ENCODE measurements around the gene TRAF5. TPM values are rescaled to one million over a fixed set of nuclear protein-coding genes. Genes with fewer than 3 reads are reported as not detected.
A peak's percentile ranks its signal among the peaks of the same experiment; 100 is the strongest.
"Not testable (repeated sequence)": the region's sequence is repeated elsewhere in the genome, so short reads cannot be mapped to it uniquely, and the experiment has no call there.

The TRAF5 gene
- total RNA-seq, 1 donor from 2014 or later: 15.3 TPM

DNA sequence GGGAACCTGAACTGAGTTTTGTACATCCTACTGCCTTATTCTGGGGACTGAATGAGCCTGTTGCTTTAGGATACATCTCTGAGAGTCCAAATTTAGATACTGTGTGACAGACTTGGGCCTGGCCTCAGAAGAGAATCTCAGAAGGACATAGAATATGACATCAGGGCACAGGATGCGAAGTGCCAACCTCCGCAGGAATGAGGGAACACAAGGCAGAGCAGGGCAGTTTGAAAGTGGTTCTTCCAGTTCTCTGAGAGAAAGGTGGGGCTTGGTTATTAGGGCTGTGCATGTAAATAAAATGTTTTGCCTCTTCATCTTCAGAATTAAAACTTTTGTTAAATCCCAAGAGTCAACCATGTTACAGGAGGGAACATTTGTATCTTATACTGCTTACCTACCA is 23.1 kb downstream of the TRAF5 start:
- no peak for DNase-seq

DNA sequence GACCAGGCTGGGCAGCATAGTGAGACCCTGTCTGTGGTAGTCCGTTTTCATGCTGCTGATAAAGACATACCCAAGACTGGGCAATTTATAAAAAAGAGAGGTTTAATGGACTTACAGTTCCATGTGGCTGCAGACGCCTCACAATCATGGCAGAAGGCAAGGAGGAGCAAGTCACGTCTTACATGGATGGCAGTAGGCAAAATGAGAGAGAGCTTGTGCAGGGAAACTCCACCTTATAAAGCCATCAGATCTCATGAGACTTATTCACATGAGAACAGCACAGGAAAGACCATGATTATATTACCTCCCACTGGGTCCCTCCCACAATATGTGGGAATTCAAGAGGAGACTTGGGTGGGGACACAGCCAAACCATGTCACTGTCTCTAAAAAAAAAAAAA is 25.4 kb downstream of the TRAF5 start:
- DNase-seq: not testable (repeated sequence)

DNA sequence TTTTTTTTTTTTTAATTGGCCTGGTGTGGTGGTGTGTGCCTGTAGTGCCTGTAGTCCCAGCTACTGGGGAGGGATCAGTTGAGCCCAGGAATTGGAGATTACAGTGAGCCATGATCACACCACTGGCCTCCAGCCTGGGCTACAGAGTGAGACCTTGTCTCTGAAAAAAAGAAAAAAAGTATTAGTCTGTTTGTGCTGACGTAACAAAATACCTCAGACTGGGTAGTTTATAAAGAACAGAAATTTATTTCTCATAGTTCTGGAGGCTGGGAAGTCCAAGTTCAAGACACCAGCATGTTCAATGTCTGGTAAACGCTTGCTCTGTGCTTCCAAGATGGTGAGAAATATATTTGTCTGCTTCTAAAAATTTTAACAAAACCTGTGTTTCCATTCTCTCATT is 25.8 kb downstream of the TRAF5 start:
- no peak for DNase-seq

DNA sequence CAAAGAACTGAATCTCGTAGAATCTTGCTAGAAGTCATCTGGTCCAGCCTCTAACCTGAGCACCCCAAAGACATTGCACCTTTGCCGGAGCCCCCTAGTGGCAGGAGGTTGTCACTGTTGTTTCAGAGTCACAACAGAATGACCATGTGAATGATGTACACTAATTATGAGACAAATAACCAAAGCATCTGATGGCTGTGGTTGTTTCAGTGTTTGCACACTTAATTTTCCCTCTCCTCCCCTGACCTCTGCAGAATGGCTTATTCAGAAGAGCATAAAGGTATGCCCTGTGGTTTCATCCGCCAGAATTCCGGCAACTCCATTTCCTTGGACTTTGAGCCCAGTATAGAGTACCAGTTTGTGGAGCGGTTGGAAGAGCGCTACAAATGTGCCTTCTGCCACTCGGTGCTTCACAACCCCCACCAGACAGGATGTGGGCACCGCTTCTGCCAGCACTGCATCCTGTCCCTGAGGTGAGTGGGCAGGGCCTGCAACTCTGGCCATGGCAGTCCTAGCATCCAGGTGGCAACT is 26.4 kb downstream of the TRAF5 start:
- peak; percentile 50 for DNase-seq

DNA sequence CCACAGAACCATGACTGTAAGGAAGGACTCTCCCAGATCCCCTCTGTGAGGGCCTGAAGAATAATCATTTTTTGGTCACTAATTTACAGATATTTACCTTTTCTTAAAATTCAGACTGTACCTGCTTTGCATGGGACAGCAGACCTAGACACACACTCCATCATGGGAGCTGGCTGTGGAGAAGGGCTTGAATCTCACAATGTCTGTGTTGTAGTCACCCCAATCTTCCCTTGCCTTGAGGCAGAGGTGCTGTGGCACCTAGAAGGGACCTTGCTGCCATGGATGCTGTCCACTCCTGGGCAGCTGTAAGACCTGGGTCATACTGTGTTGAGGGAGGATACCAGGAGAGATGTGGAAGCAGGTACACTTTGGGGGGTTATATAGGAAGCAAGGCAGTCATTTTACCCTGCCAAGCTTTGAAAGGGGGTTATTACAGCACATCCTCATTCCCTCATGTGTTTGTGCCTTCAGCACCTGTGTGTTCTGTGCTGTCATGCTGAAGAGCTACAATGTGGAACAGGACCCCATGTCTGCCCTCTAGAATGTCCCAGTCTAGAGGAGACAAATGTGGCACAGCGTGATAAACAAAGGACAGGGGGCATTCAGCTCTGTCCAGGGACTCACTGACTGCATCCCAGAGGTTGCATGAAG is 27.1 kb downstream of the TRAF5 start:
- no peak for DNase-seq

- DNase-seq: no peak
Measured at GRCh38 chr1:211355873-211356272, 29.2 kb downstream of the TRAF5 start.

DNA sequence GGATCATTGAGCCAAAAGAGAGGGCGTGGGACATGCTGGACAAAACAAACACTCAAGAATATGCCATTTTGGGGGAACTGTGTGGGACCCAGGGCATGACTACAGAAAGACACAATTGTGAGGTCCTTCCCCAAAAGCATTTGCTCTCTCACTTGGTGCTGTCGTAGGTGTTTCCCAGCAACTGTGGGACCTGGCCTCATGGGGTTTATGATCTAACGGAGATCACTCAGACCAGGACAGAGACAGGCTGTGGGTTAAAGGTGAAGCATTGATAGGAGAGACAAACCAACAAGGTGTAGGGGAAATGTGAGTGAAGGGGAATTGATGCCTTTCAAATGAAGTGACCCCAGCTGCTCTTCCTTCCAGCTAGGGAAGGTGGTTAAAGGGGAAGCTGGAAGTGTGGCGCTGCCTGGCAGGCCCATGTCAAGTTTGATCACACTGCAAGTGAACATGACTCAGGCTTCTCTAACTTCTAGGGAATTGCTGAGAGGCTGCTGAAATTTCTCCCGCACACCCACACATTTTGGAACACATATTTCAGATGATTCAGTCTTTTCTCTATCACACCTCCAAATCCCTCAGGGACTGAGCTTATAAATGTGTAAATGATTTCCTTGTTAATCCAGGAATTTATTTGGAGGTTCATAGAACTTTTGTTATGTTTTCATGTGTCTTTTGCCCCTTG is 30.2 kb downstream of the TRAF5 start:
- DNase-seq: no peak

DNA sequence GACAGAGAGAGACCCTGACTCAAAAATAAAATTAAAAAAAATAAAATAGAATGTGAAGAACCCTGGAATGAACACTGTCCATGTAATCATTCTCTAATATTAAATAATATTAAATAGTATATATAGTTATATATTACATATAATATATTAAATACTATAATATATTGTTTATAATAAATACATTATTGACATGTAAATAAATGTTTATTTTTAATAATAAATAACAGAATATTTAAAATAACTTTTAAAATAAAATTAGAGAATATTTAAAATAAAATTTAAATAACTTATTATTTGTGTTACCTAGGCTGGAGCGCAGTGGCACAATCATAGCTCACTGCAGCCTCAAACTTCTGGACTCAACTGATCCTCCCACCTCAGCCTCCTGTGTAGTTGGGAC is 32.1 kb downstream of the TRAF5 start:
- DNase-seq: no peak

DNA sequence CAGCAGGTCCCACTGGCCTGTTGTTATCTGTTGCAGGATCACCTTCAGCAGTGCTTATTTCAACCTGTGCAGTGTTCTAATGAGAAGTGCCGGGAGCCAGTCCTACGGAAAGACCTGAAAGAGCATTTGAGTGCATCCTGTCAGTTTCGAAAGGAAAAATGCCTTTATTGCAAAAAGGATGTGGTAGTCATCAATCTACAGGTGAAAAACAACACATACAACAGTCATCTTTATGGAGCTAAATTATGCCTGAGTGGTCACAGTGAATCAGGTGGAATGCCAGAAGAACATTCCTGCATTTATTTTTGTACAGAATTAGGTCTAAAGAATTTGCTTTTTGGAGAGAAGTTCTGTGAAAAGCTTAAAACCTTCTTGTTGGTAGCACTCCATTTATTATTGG is 33.2 kb downstream of the TRAF5 start:
- DNase-seq: peak; percentile 44

GRCh38 chr1:211361202-211361601 is 34.6 kb downstream of the TRAF5 start:
- DNase-seq: no peak

GRCh38 chr1:211369640-211370039 is 43.0 kb downstream of the TRAF5 start:
- no peak for DNase-seq

- no peak for DNase-seq
Measured at GRCh38 chr1:211370669-211371068, 44.0 kb downstream of the TRAF5 start.

- peak; percentile 86 for DNase-seq
Measured at GRCh38 chr1:211371406-211372105, 44.9 kb downstream of the TRAF5 start.

DNA sequence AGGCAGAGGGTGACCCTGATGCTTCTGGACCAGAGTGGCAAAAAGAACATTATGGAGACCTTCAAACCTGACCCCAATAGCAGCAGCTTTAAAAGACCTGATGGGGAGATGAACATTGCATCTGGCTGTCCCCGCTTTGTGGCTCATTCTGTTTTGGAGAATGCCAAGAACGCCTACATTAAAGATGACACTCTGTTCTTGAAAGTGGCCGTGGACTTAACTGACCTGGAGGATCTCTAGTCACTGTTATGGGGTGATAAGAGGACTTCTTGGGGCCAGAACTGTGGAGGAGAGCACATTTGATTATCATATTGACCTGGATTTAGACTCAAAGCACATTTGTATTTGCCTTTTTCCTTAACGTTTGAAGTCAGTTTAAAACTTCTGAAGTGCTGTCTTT is 45.8 kb downstream of the TRAF5 start:
- no peak for DNase-seq

DNA sequence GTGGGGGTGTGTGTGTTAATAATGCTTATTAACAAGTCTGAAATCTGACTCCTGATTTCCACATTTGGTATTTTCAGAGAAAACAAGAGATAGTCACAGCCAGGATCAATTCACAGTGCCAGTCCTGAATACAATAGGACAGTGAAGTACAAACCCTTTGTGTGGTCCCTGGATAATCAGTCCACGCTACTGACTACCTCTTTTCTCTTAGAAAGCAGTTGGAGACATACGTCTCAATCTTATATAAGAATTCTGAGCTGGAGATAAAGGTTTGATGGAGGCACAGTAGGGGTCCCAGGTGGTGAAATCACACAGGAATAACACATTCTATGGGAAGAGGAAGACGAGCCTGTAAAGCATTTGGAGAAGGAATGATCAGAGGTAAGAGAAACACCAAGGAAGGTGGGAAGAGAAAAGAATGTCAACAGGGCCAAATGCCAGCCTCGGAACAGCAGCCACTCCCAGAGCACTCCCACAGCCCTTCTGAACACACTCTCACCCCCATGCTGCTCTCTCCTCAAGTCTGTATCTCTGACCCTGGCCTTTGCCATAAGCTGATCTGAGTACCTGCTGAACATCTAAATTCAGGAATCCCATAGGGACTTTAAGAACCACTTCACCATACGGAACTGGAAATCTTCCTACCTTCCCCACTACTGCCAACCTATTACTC is 48.6 kb downstream of the TRAF5 start:
- DNase-seq: no peak

DNA sequence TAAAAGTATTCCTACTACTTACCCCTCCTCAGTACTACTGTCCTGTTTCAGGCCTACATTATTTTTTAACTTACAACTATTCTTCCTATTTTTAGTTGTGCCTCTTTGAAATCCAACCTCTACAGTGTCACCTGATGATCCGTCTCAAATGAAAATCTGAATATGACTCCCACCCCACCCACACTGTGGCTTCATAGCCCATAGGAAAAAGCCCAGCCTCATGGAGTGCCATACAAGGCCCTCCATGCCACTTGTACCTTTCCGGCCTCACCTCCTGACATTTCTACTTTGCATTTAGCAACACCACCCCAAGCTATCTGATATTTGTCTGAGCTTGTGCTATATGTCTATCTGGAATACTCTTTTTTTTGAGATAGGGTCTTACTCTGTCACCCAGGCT is 49.3 kb downstream of the TRAF5 start:
- no peak for DNase-seq

GRCh38 chr1:211376807-211377470 is 50.3 kb downstream of the TRAF5 start:
- no peak for DNase-seq

DNA sequence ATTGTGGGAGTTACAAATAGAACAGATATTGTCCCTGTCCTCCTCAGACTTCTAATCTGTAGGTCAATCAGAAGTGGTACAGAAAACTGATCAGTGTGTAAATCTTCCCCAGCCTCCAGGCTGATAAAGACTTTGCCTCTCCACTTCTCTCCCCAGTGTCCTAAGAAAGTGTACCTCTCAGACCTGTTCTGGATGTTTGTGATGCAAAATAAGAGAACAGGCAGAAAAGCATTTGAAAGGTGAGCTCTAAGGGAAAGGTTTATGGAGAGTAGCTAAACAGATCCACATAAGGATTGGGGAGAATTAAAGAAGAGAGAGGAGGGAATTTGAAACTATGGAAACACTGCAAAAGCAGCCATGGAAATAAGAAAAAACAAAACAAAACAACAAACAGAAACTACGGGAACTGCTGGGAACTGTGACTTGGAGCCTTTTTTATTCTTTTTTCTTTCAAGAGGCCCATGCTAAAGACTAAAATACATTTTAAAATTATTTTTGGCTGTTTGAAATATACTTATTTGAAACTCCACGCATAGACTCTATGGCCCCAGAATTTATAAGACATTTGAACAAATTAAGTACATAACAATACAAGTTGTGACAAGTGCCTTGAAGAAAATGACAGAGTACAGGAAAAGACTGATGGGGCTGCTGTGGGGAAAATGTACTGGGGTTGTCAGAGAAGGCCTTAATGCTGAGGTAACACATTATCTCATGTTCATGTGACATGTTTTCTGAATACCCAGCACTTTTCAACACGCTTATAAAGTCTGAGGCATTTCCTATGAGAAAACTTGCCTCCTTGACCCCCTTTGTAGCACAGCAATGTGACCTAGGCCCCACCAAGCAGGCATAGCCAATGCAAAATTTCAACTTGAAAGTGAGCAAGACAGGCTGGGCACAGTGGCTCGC is 51.2 kb downstream of the TRAF5 start:
- DNase-seq: no peak

- DNase-seq: no peak
Measured at GRCh38 chr1:211378844-211379243, 52.2 kb downstream of the TRAF5 start.

- no peak for DNase-seq
Measured at GRCh38 chr1:211379446-211379845, 52.8 kb downstream of the TRAF5 start.

- DNase-seq: no peak
Measured at GRCh38 chr1:211381481-211382181, 55.0 kb downstream of the TRAF5 start.
